Effector memory CD8-positive, alpha-beta T cell (primary cell): ENCODE data around the gene DDIAS.
A peak's percentile ranks its signal among the peaks of the same experiment; 100 is the strongest.
"Not testable (repeated sequence)": the region's sequence is repeated elsewhere in the genome, so short reads cannot be mapped to it uniquely, and the experiment has no call there.

Source experiments
- ATAC-seq: fragments of 150-1000 bp; cut with Tn5 transposase; replicated peaks from 2 replicates; pipeline ENCODE4 v1.10.0; 2021; ENCODE audit warnings: mild to moderate bottlenecking, moderate library complexity
- DNase-seq, 3 experiments: peaks; one replicate each; pipeline ENCODE4 v3.0.0; 2021
- H3K27ac Mint-ChIP-seq, 2 donors: one replicate each; pipeline ENCODE4 v1.8.0; 2022; ENCODE audit warnings: mild to moderate bottlenecking in 2 of 2, mixed read lengths in 2 of 2, moderate library complexity in 2 of 2
- H3K27me3 Mint-ChIP-seq, 2 donors: one replicate each; pipeline ENCODE4 v1.8.0; 2022; ENCODE audit warnings: mixed read lengths in 2 of 2
- H3K36me3 Mint-ChIP-seq: one replicate; pipeline ENCODE4 v1.8.0; 2022; ENCODE audit warnings: mild to moderate bottlenecking, moderate library complexity, mixed read lengths; ENCODE audit not compliant: insufficient read depth
- H3K4me1 Mint-ChIP-seq, 2 donors: one replicate each; pipeline ENCODE4 v1.8.0; 2022; ENCODE audit warnings: low read depth in 2 of 2, mixed read lengths in 2 of 2
- H3K4me3 Mint-ChIP-seq, 2 donors: one replicate each; pipeline ENCODE4 v1.8.0; 2022; ENCODE audit warnings: mild to moderate bottlenecking in 2 of 2, mixed read lengths in 2 of 2, moderate library complexity in 2 of 2
- H3K9me3 Mint-ChIP-seq, 2 donors: one replicate each; pipeline ENCODE4 v1.8.0; 2022; ENCODE audit warnings: mixed read lengths in 2 of 2
- total RNA-seq, 9 experiments: gene quantifications; one replicate each; lab custom pipeline; 2026; lab: John Stamatoyannopoulos, UW

Gene DDIAS, protein sequence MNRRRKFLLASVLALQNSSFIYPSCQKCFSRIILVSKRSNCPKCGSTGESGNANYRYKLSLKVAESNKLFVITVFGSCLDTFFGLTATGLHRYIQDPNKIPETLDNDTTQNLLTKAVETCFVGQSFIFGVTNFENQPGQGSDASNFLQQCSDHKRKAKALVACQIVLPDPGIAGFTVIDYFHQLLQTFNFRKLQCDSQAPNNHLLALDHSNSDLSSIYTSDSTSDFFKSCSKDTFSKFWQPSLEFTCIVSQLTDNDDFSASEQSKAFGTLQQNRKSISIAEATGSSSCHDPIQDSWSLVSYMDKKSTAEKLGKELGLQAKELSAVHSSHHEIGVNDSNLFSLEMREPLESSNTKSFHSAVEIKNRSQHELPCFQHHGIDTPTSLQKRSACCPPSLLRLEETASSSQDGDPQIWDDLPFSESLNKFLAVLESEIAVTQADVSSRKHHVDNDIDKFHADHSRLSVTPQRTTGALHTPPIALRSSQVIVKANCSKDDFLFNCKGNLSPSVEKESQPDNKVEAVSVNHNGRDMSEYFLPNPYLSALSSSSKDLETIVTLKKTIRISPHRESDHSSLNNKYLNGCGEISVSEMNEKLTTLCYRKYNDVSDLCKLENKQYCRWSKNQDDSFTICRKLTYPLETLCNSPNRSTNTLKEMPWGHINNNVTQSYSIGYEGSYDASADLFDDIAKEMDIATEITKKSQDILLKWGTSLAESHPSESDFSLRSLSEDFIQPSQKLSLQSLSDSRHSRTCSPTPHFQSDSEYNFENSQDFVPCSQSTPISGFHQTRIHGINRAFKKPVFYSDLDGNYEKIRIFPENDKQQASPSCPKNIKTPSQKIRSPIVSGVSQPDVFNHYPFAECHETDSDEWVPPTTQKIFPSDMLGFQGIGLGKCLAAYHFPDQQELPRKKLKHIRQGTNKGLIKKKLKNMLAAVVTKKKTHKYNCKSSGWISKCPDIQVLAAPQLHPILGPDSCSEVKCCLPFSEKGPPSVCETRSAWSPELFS
- total RNA-seq: 0.50 to 15.8 (median 2.6) reads per million in 9 experiments

DNA sequence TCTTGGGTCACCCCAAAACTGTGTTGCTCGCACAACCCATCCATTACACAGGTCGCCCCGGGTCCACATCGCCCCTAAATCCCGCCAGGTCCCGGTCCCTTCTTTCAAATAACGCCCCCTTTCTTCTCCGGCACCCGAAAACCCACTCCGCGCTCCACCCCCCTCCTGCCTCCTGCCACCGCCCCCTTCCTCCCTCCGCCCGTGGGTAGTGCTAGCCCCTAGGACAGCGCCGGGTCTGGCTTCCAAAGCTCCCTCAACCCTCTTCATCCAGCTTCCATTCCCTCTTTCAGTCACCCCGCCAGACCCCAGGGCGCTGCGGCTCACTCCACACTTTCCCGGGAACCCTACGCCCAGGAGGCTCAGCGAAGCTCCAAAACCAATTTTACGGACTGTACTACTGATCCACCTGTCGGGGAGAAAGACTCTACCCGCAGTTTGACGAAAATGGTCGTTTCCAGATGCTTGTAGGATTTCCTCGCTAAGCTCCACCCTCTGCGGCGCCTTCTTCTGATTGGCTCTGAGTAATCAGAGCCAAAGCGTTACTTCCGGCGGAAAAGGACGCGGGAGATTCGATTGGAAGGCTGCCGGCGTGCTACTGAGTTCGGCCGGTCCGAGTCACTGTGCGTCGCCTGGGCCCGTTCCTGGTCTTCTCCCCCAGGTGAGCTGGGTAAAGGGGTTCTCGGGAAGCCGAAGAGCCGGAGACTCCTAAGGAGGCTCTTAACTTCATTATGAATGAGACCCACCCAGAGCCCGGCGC lies at the start of gene DDIAS:
Gene DDIAS, plus strand, starts transcription at position 572 of the 757 bp plus-strand sequence. CDS start 13,003 bp downstream, outside the sequence.
- peak within 1 kb of the TSS; percentile 89 to 95 for H3K4me3 Mint-ChIP-seq
- H3K4me1 Mint-ChIP-seq: peaks cover 29 to 40% of the 10 kb centered on the region in 2 donors
- no peaks in the 10 kb centered on the region for H3K27me3 Mint-ChIP-seq
- H3K27ac Mint-ChIP-seq: peak within 1 kb of the TSS; percentile 97
- ATAC-seq (peak; percentile 64), DNase-seq (peak; percentile 91 to 95 (median 91))
- H3K36me3 Mint-ChIP-seq: peaks cover 26% of the 10 kb centered on the region
- H3K9me3 Mint-ChIP-seq: no peaks in the 10 kb centered on the region

DNA sequence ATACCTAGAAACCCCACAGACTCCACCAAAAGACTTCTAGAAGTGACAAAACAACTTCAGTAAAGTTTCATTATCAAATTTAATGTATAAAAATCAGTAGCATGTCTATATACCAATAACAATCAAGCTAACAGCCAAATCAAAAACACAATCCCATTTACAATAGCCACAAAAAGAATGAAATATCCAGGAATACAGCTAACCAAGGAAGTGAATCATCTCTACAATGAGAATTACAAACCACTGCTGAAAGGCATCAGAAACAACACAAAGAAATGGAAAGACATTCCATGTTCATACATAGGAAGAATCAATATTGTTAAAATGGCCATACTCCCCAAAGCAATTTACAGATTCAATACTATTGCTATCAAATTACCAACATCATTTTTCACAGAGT lies 47.3 kb upstream of the DDIAS start:
- ATAC-seq: no peak
- H3K4me3 Mint-ChIP-seq: no peak overlapping the region
- H3K27me3 Mint-ChIP-seq: no peaks in the 10 kb centered on the region
- no peak for DNase-seq
- peaks cover 3% of the 10 kb centered on the region for H3K36me3 Mint-ChIP-seq
- H3K27ac Mint-ChIP-seq: peak overlapping the region in 1 of 2 donors; percentile 62
- H3K9me3 Mint-ChIP-seq: no peaks in the 10 kb centered on the region
- peaks cover 0 to 14% of the 10 kb centered on the region in 2 donors for H3K4me1 Mint-ChIP-seq

DNA sequence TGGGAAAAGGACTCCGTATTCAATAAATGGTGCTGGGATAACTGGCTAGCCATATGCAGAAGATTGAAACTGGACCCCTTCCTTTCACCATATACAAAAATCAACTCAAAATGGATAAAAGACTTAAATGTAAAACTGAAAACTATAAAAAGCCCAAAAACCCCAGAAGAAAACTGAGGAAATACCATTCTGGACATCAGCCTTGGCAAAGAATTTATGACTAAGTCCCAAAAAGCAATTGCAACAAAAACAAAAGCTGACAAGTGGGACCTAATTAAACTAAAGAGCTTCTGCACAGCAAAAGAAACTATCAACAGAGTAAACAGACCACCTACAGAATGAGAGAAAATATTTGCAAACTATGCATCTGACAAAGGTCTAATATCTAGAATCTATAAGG lies 46.6 kb upstream of the DDIAS start:
- not testable (repeated sequence) for H3K36me3 Mint-ChIP-seq, H3K9me3 Mint-ChIP-seq, H3K27ac Mint-ChIP-seq, H3K27me3 Mint-ChIP-seq, H3K4me3 Mint-ChIP-seq, ATAC-seq, DNase-seq
- peaks cover 0 to 14% of the 10 kb centered on the region in 2 donors for H3K4me1 Mint-ChIP-seq

DNA sequence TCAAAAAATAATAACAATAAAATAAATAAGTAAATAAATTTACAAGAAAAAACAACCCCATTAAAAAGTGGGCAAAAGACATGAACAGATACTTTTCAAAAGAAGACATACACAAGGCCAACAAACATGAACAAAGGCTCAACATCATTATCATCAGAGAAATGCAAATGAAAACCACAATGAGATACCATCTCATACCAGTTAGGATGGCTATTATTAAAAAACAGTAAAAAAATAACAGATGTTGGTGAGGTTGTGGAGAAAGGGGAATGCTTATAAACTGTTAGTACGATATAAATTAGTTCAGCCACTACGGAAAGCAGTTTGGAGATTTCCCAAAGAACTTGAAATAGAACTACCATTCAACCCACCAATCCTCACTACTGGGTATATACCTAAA lies 45.9 kb upstream of the DDIAS start:
- no peak overlapping the region for H3K27ac Mint-ChIP-seq
- ATAC-seq (no peak), DNase-seq (no peak)
- H3K4me1 Mint-ChIP-seq: peaks cover 0 to 14% of the 10 kb centered on the region in 2 donors
- no peaks in the 10 kb centered on the region for H3K27me3 Mint-ChIP-seq
- peaks cover 3% of the 10 kb centered on the region for H3K36me3 Mint-ChIP-seq
- no peak overlapping the region for H3K4me3 Mint-ChIP-seq
- H3K9me3 Mint-ChIP-seq: no peaks in the 10 kb centered on the region

DNA sequence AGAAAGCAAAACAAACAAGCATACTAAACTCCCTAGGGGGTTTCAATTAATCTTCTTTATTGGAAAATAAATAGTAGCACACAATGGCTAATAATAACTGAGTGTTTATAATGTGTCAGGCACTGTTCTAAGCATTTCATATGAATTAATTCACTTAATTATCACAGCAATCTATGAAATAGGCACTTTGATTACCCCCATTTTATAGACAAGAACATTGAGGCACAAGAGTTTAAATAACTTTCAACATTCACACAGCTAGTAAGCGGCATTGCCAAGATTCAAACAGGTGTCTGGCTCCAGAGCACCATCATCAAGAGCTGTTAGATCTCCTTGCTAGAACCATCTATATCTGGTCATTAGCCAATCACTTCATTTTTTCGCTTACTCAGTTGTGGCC lies 44.4 kb upstream of the DDIAS start:
- no peak overlapping the region for H3K27ac Mint-ChIP-seq
- H3K36me3 Mint-ChIP-seq: peaks cover 3% of the 10 kb centered on the region
- ATAC-seq (no peak), DNase-seq (no peak)
- H3K4me1 Mint-ChIP-seq: peaks cover 0 to 14% of the 10 kb centered on the region in 2 donors
- no peak overlapping the region for H3K4me3 Mint-ChIP-seq
- H3K9me3 Mint-ChIP-seq: no peaks in the 10 kb centered on the region
- no peaks in the 10 kb centered on the region for H3K27me3 Mint-ChIP-seq

DNA sequence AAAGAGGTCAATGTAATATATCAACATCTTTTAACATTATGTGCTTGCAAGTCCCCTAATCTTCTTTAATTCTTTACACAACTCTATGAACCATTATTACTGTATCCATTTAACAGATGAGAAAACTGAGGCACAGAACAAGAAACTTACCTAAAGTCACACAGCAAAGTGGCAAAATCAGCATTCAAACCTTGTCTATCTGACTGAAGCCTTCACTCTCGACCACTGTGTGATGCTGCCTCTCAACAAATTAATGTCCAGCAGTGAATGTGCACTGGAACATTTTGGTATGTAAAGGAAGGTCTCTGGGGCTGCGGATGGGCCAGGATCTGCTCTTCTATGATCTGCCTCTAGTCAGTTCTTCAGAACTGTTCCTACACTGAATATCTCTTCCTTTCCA lies 43.4 kb upstream of the DDIAS start:
- no peak overlapping the region for H3K4me3 Mint-ChIP-seq
- H3K27ac Mint-ChIP-seq: no peak overlapping the region
- H3K27me3 Mint-ChIP-seq: no peaks in the 10 kb centered on the region
- no peaks in the 10 kb centered on the region for H3K9me3 Mint-ChIP-seq
- H3K4me1 Mint-ChIP-seq: peaks cover 0 to 14% of the 10 kb centered on the region in 2 donors
- DNase-seq (no peak), ATAC-seq (no peak)
- H3K36me3 Mint-ChIP-seq: peaks cover 3% of the 10 kb centered on the region

DNA sequence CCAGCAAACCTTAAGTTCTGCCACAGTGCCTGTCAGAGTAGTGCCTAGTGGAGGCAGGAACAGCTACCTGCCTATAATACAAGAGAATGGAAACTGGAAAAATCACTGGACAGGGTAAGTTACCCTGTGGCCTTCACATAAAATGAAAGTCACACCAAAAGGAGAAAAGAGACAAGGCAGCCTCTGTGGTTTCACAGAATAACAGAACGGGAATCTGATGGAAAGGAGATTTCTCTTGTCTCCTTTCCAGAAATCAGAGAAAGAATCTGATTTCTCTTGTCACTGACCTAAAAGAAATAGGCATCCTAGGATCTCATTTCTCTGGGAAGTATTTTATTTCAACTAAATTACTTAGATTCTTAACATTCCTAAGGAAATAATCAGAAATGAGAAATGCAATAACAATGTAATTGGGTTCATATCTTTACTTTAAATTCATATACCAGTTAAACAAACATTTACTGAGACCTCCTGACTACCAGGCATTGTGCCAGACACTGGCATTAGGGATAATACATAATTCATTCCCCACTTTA lies 42.9 kb upstream of the DDIAS start:
- DNase-seq (no peak), ATAC-seq (no peak)
- Mint-ChIP-seq H3K9me3 (no peaks in the 10 kb centered on the region), H3K4me3 (no peak overlapping the region), H3K36me3 (peaks cover 3% of the 10 kb centered on the region), H3K27me3 (no peaks in the 10 kb centered on the region), H3K27ac (peak overlapping the region in 1 of 2 donors; percentile 23), H3K4me1 (peaks cover 0 to 14% of the 10 kb centered on the region in 2 donors)

DNA sequence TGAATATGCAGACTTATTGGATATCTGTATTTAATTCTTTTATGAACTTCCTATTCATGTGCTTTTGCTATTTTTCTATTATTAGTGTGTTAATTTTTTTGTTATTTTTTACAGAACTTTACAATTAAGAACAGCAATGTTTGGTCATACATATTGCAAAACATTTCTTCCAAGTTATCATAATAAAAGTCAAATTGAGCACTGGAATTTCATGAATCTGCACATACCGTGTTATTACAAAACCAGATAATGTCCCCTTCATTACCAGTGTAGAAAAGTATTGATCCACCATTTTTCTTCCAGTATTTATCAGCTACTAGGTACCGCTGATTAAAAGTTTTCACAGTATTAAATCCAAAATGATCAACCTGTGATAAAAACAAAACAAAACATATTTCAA lies 41.8 kb upstream of the DDIAS start:
- DNase-seq: no peak
- ATAC-seq: no peak
- Mint-ChIP-seq H3K27me3 (no peaks in the 10 kb centered on the region), H3K9me3 (no peaks in the 10 kb centered on the region), H3K36me3 (peaks cover 3% of the 10 kb centered on the region), H3K4me3 (no peak overlapping the region), H3K4me1 (peaks cover 0 to 6% of the 10 kb centered on the region in 2 donors), H3K27ac (no peak overlapping the region)

DNA sequence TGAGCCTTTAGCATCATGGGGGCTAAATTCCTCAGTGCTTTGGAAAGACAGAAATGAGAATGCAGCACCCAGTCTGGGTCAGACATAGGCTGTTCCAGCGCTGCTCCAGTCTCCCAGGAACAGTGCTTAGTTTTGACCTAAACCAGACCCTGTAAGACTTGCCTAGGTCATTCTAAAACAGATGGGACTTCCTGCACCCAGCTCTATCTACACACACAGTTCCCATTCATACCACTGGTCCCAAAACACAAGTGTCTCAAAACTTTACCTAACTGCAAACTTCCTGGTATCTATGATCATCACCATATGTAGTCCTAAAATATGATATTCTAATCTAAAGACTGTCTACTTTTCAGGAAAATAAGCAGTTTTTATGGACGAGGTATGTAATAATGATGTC lies 39.2 kb upstream of the DDIAS start:
- Mint-ChIP-seq H3K27ac (no peak overlapping the region), H3K4me3 (no peak overlapping the region), H3K36me3 (no peaks in the 10 kb centered on the region), H3K9me3 (no peaks in the 10 kb centered on the region), H3K4me1 (peaks cover 0 to 1% of the 10 kb centered on the region in 2 donors), H3K27me3 (no peaks in the 10 kb centered on the region)
- ATAC-seq (no peak), DNase-seq (no peak)

DNA sequence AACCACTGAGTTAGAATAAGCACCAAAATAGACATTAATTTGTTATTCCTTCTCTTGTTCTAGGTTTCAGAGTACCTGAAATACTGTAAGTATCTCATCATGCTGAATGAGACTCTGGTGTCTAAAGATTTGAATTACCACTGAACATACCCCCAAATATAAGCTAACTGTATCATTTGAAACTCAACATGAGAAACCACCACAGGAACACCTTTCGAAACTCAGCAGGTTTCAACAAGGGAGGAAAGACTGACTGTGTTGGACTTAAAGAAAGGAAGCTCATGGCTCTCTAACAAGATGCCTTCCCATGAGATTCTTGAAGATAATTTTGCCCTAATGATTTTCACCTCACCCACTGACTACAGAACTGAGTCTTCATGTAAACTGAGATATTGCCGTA lies 38.3 kb upstream of the DDIAS start:
- Mint-ChIP-seq H3K9me3 (no peaks in the 10 kb centered on the region), H3K4me3 (no peak overlapping the region), H3K4me1 (peaks cover 2 to 5% of the 10 kb centered on the region in 2 donors), H3K36me3 (no peaks in the 10 kb centered on the region), H3K27me3 (no peaks in the 10 kb centered on the region), H3K27ac (no peak overlapping the region)
- ATAC-seq: no peak
- no peak for DNase-seq

DNA sequence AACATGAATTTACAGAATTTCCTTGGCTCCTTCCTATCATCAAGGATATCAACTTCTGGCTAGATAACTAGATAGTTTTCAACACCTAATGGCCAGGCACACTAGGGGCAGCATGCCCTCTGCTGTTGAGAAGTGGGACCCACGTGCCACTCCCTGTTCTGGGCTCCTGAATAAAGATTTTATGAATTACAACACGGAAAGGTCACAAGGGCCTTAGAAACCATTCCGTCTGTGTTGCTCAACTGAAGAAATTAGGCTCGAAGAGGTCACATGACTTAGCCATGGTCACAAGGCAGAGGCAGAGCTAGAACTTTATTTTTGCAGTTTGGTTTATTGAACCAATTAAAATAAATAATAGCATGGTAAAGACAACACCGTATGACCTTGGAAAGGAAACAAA lies 37.3 kb upstream of the DDIAS start:
- DNase-seq (no peak), ATAC-seq (no peak)
- peaks cover 2 to 5% of the 10 kb centered on the region in 2 donors for H3K4me1 Mint-ChIP-seq

DNA sequence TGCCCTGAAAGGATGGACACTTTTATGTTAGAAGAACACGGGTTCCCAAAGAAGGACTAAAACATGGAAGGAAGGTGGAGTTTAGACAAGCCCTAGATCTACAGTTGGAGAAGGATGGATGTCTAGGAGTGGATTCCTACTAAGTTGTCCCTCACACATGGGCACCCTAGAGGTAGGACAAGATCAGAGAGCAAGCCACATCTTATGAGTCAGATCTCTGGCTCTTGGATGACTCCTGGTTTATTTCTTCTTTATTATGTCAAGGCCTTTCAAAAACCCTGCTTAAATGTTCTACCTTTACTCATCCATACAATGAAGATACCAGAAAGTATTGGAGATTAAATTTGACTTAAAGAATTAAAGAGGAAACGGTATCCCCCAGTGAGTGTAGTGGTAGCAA lies 35.7 kb upstream of the DDIAS start:
- Mint-ChIP-seq H3K4me1 (peaks cover 2 to 5% of the 10 kb centered on the region in 2 donors), H3K4me3 (no peak overlapping the region), H3K27me3 (no peaks in the 10 kb centered on the region), H3K27ac (no peak overlapping the region), H3K36me3 (no peaks in the 10 kb centered on the region), H3K9me3 (no peaks in the 10 kb centered on the region)
- no peak for ATAC-seq
- DNase-seq: no peak

More for the DNA sequence above, 37.3 kb upstream of the DDIAS start:
- no peaks in the 10 kb centered on the region for H3K9me3 Mint-ChIP-seq
- H3K4me3 Mint-ChIP-seq: no peak overlapping the region
- no peaks in the 10 kb centered on the region for H3K27me3 Mint-ChIP-seq
- no peaks in the 10 kb centered on the region for H3K36me3 Mint-ChIP-seq
- H3K27ac Mint-ChIP-seq: no peak overlapping the region
